GM12891 (cell line): ENCODE measurements around the gene CKMT1B.
"Not testable (repeated sequence)": the region's sequence is repeated elsewhere in the genome, so short reads cannot be mapped to it uniquely, and the experiment has no call there.

Experiments
- POLR2A ChIP-seq: IDR thresholded peaks from 2 replicates; pipeline ENCODE4 v1.6.1; 2011; ENCODE audit warnings: low read depth, low read length, control low read depth
- POLR2AphosphoS5 ChIP-seq: IDR thresholded peaks from 2 replicates; pipeline ENCODE4 v1.6.1; 2011; ENCODE audit warnings: low read depth, low read length, control low read depth

- TF ChIP-seq POLR2AphosphoS5, POLR2A: not testable (repeated sequence)
Measured at GRCh38 chr15:43599131-43599530, 5.3 kb downstream of the CKMT1B start.
